GM18858 (cell line): Measurements from ENCODE around the gene TNS1.

Experiments used
- ATAC-seq: cut with Tn5 transposase; IDR thresholded peaks from one replicate; pipeline ENCODE4 v1.9.1; 2021; ENCODE audit not compliant: unreplicated experiment

TNS1 gene

GRCh38 chr2:217916504-217917254, 86.1 kb downstream of the TNS1 start:
- no peak for ATAC-seq

GRCh38 chr2:217915706-217916105, 87.1 kb downstream of the TNS1 start:
- no peak for ATAC-seq

- ATAC-seq, result no peak
Measured at GRCh38 chr2:217914878-217915277, 87.9 kb downstream of the TNS1 start.

GRCh38 chr2:217914078-217914477, 88.7 kb downstream of the TNS1 start:
- no peak for ATAC-seq

GRCh38 chr2:217913436-217913835, 89.4 kb downstream of the TNS1 start:
- no peak for ATAC-seq

- no peak for ATAC-seq
Measured at GRCh38 chr2:217912098-217913024, 90.4 kb downstream of the TNS1 start.

GRCh38 chr2:217911283-217912097, 91.3 kb downstream of the TNS1 start:
- no peak for ATAC-seq

- ATAC-seq, result no peak
Measured at GRCh38 chr2:217910875-217911212, 92.0 kb downstream of the TNS1 start.

GRCh38 chr2:217909156-217909820, 93.5 kb downstream of the TNS1 start:
- no peak for ATAC-seq

- no peak for ATAC-seq
Measured at GRCh38 chr2:217908544-217908943, 94.3 kb downstream of the TNS1 start.

- ATAC-seq, result no peak
Measured at GRCh38 chr2:217907266-217907665, 95.5 kb downstream of the TNS1 start.

GRCh38 chr2:217906798-217907197, 96.0 kb downstream of the TNS1 start:
- ATAC-seq, result no peak

- ATAC-seq, result no peak
Measured at GRCh38 chr2:217905896-217906295, 96.9 kb downstream of the TNS1 start.

GRCh38 chr2:217905395-217905794, 97.4 kb downstream of the TNS1 start:
- no peak for ATAC-seq

- no peak for ATAC-seq
Measured at GRCh38 chr2:217904614-217904965, 98.2 kb downstream of the TNS1 start.

- no peak for ATAC-seq
Measured at GRCh38 chr2:217903859-217904613, 98.8 kb downstream of the TNS1 start.

- ATAC-seq, result no peak
Measured at GRCh38 chr2:217903142-217903858, 99.5 kb downstream of the TNS1 start.

- ATAC-seq, result no peak
Measured at GRCh38 chr2:217902379-217903141, 100.2 kb downstream of the TNS1 start.
